Astrocyte of the cerebellum (primary cell): ENCODE data around the gene PCDHA10.
"Not testable (repeated sequence)": the region's sequence is repeated elsewhere in the genome, so short reads cannot be mapped to it uniquely, and the experiment has no call there.

Source experiments
- DNase-seq: peaks from one replicate; pipeline ENCODE4 v3.0.0-alpha.2; 2011; ENCODE audit warnings: low read depth
- H3K4me3 ChIP-seq: 2 replicates; pipeline ENCODE4 v1.5.1; 2011; ENCODE audit warnings: mild to moderate bottlenecking, low read depth, low read length, moderate library complexity
- in situ Hi-C: cut with HindIII; loops from 2 replicates; pipeline ENCODE4 v1.10.0; 2017; ENCODE audit warnings: low sequenced_read_pairs
- TF ChIP-seq, protein P1 (sequence below): IDR thresholded peaks from 2 replicates; pipeline ENCODE4 v1.5.1; 2012; ENCODE audit warnings: low read length, low read depth, moderate library complexity, mild to moderate bottlenecking; ENCODE audit errors: missing control alignments

PCDHA10 gene

GRCh38 chr5:140835622-140836510 lies 19.8 kb upstream of the PCDHA10 start:
- TF ChIP-seq, protein P1, sequence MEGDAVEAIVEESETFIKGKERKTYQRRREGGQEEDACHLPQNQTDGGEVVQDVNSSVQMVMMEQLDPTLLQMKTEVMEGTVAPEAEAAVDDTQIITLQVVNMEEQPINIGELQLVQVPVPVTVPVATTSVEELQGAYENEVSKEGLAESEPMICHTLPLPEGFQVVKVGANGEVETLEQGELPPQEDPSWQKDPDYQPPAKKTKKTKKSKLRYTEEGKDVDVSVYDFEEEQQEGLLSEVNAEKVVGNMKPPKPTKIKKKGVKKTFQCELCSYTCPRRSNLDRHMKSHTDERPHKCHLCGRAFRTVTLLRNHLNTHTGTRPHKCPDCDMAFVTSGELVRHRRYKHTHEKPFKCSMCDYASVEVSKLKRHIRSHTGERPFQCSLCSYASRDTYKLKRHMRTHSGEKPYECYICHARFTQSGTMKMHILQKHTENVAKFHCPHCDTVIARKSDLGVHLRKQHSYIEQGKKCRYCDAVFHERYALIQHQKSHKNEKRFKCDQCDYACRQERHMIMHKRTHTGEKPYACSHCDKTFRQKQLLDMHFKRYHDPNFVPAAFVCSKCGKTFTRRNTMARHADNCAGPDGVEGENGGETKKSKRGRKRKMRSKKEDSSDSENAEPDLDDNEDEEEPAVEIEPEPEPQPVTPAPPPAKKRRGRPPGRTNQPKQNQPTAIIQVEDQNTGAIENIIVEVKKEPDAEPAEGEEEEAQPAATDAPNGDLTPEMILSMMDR, result no peak
- in situ Hi-C loops, result no loop called here
- H3K4me3 ChIP-seq, result no peak overlapping the region
- no peak for DNase-seq

DNA sequence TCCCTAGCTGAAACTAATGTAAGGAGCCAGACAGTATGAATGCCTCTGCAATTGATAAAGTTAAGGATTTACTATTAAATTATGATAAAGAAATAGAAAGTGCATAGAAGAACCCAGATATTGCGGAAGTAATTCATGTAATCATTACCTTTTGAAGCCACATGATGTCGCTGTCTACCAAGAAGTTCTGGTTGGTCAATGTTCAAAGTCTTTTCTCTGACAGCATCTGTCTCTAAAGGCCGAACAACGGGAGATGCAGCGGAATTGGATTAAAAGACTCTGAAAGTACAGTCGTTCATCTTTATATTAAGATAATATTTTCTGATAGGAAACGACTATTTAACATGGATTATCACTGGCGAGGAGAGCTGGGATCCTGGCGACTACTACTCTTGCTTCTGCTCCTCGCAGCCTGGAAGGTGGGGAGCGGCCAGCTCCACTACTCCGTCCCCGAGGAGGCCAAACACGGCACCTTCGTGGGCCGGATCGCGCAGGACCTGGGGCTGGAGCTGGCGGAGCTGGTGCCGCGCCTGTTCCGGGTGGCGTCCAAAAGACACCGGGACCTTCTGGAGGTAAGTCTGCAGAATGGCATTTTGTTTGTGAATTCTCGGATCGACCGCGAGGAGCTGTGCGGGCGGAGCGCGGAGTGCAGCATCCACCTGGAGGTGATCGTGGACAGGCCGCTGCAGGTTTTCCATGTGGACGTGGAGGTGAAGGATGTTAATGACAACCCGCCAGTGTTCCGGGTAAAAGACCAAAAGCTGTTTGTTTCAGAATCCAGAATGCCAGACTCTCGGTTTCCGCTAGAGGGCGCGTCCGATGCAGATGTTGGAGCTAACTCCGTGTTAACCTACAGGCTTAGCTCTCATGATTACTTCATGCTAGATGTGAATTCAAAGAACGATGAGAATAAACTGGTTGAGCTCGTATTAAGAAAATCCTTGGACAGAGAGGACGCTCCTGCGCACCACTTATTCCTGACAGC lies 14.4 kb upstream of the PCDHA10 start, which contains the start of gene PCDHA8:
PCDHA8 (plus strand) TSS at position 210 of the 985 bp plus-strand sequence; CDS start at position 345, 135 bp downstream.
- TF ChIP-seq, protein P1, result no peak
- in situ Hi-C loops, result no loop called here
- DNase-seq, result no peak
- no peak within 1 kb of the TSS for H3K4me3 ChIP-seq

GRCh38 chr5:140842798-140843733 lies 12.6 kb upstream of the PCDHA10 start:
- H3K4me3 ChIP-seq, result no peak overlapping the region
- TF ChIP-seq, protein P1, result no peak
- no peak for DNase-seq
- in situ Hi-C loops, result no loop called here

DNA sequence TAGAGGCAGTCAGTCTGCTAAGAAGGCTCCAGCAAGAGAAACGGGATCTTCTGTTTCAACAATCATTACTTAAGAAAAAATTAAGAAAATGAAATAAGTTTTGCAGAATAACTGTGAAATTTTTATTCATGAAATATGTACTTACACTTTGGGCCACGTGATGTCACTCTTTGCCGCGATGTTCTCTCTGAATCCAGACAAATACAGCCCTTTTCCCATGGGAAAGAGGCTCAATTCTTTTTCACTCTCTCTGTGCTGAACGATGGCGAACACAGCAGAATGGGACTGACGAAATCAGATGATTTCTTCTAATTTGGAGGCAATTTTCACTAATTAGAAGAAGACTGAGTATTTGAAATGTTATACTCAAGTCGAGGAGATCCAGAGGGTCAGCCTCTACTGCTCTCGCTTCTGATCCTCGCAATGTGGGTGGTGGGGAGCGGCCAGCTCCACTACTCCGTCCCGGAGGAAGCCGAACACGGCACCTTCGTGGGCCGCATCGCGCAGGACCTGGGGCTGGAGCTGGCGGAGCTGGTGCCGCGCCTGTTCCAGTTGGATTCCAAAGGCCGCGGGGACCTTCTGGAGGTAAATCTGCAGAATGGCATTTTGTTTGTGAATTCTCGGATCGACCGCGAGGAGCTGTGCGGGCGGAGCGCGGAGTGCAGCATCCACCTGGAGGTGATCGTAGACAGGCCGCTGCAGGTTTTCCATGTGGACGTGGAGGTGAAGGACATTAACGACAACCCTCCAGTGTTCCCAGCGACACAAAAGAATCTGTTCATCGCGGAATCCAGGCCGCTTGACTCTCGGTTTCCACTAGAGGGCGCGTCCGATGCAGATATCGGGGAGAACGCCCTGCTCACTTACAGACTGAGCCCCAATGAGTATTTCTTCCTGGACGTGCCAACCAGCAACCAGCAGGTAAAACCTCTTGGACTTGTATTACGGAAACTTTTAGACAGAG lies 7.3 kb upstream of the PCDHA10 start, which contains the start of gene PCDHA9:
PCDHA9 (plus strand) TSS at position 244 of the 964 bp plus-strand sequence; CDS start at position 358, 114 bp downstream.
- in situ Hi-C loops, DNase-seq, H3K4me3 ChIP-seq: not testable (repeated sequence)

GRCh38 chr5:140849831-140850634 lies 5.7 kb upstream of the PCDHA10 start:
- in situ Hi-C loops, H3K4me3 ChIP-seq, DNase-seq: not testable (repeated sequence)
